HFFc6 (cell line): ENCODE data around the gene ROBO1. TPM values are rescaled to one million over a fixed set of nuclear protein-coding genes. Genes with fewer than 3 reads are reported as not detected.

ENCODE experiments used
- DNase-seq: peaks from one replicate; pipeline ENCODE4 v3.0.0-alpha.2; 2018
- H3K27ac Mint-ChIP-seq: 2 replicates; pipeline ENCODE4 v1.8.0; 2020; ENCODE audit warnings: mild to moderate bottlenecking, mixed read lengths
- H3K27me3 Mint-ChIP-seq: 2 replicates; pipeline ENCODE4 v1.8.0; 2021; ENCODE audit warnings: mild to moderate bottlenecking, moderate library complexity, mixed read lengths; ENCODE audit not compliant: insufficient read depth
- H3K36me3 Mint-ChIP-seq: 2 replicates; pipeline ENCODE4 v1.8.0; 2021; ENCODE audit warnings: low read depth, mixed read lengths
- H3K4me1 Mint-ChIP-seq: 2 replicates; pipeline ENCODE4 v1.8.0; 2020; ENCODE audit warnings: low read depth, mixed read lengths
- H3K4me3 Mint-ChIP-seq: 2 replicates; pipeline ENCODE4 v1.8.0; 2020; ENCODE audit warnings: mild to moderate bottlenecking, moderate library complexity, mixed read lengths
- H3K9me3 Mint-ChIP-seq: 2 replicates; pipeline ENCODE4 v1.8.0; 2020; ENCODE audit warnings: mild to moderate bottlenecking, mixed read lengths
- total RNA-seq, 6 experiments: library from RNA; stranded (reverse); fragmentation: NEBNext Ultra II Directional; extraction: Animal tissue kit (Norgen Biotek cat#: 25700); gene quantifications; 2 replicates in 1 of 6; 3 replicates in 5 of 6; pipeline ENCODE4 v1.2.3, GENCODE V29; 2021
- TF ChIP-seq, protein P1 (sequence below): fragments of 200-600 bp; sonication (generic); IDR thresholded peaks from 2 replicates; pipeline ENCODE4 v1.5.0; 2021; ENCODE audit warnings: antibody characterized with exemption, mild to moderate bottlenecking

ROBO1 gene
- total RNA-seq, 6 experiments from 2014 or later: 38.7 to 51.3 (median 41.7) TPM

DNA sequence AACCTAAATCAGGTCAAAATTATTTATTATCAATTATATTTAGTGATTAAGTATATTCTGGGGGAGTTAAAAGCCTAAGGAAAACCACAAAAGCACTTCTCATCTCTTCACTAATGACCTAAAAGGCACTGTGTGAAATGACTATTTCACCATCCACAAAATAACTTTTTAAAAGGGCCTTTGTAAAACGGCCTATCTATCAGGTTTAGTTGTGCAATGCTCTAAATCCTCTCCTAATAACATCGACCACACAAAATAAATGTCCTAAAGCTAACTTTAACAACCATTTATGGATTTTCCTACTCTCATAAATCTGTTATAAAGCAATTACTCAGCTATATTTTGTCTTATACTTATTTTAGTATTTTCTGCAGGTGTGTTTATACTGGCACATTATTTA lies 1066.3 kb downstream of the ROBO1 start:
- Mint-ChIP-seq H3K4me3 (no peak overlapping the region), H3K36me3 (no peaks in the 10 kb centered on the region), H3K27me3 (no peaks in the 10 kb centered on the region; the same call in 1 of the 2 replicates), H3K4me1 (peaks cover 10% of the 10 kb centered on the region), H3K27ac (no peak overlapping the region), H3K9me3 (no peaks in the 10 kb centered on the region)
- no peak for DNase-seq
- TF ChIP-seq, protein P1, sequence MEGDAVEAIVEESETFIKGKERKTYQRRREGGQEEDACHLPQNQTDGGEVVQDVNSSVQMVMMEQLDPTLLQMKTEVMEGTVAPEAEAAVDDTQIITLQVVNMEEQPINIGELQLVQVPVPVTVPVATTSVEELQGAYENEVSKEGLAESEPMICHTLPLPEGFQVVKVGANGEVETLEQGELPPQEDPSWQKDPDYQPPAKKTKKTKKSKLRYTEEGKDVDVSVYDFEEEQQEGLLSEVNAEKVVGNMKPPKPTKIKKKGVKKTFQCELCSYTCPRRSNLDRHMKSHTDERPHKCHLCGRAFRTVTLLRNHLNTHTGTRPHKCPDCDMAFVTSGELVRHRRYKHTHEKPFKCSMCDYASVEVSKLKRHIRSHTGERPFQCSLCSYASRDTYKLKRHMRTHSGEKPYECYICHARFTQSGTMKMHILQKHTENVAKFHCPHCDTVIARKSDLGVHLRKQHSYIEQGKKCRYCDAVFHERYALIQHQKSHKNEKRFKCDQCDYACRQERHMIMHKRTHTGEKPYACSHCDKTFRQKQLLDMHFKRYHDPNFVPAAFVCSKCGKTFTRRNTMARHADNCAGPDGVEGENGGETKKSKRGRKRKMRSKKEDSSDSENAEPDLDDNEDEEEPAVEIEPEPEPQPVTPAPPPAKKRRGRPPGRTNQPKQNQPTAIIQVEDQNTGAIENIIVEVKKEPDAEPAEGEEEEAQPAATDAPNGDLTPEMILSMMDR: no peak

- H3K27ac Mint-ChIP-seq: no peak overlapping the region
- H3K36me3 Mint-ChIP-seq: no peaks in the 10 kb centered on the region
- TF ChIP-seq, protein P1: no peak
- no peak for DNase-seq
- no peaks in the 10 kb centered on the region; the same call in 1 of the 2 replicates for H3K27me3 Mint-ChIP-seq
- no peak overlapping the region for H3K4me3 Mint-ChIP-seq
- H3K4me1 Mint-ChIP-seq: peaks cover 9% of the 10 kb centered on the region
- H3K9me3 Mint-ChIP-seq: no peaks in the 10 kb centered on the region
Measured at GRCh38 chr3:78698431-78698830, 1069.4 kb downstream of the ROBO1 start.

DNA sequence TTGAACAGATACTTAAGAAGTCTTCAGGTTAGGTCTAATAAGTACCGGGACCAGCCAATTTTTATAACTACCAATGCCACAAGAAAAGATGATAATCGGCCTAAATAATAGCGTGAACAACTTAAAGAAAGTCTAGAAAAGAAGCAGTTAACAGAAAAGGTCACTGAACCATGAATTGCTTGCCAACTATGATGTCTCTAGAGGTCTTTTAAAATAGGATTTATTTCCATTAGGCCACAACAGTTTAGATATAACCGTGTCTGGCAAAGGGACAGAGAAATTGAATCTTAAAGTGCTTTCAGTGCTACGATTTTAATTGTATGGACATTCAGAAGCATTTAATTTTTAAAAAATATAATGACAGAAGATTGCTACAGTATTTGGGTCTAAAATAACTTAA lies 1070.4 kb downstream of the ROBO1 start:
- Mint-ChIP-seq H3K27me3 (no peaks in the 10 kb centered on the region; the same call in 1 of the 2 replicates), H3K27ac (no peak overlapping the region), H3K9me3 (no peaks in the 10 kb centered on the region), H3K36me3 (no peaks in the 10 kb centered on the region), H3K4me3 (no peak overlapping the region), H3K4me1 (peaks cover 9% of the 10 kb centered on the region)
- DNase-seq: no peak
- TF ChIP-seq, protein P1: no peak

DNA sequence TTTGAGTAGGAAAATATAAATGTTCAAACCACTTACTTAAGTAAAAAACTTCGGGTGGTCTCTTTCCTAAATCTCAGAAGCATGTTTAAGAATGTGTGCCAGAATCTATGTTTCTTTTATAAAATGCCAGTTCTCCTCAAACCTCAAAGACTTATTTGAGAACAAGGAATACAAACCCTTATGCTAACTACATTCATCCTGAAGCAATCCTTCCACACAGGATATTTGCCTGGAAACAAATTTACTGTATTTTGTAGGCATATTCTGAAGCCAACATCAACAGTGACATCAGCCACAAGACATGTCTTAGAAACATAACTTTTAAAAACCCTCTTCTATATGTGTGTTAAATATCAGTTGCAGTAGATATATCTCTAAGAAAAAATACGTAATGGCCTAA lies 1077.0 kb downstream of the ROBO1 start:
- peak overlapping the region; percentile 34; the same call in 1 of the 2 replicates for H3K27ac Mint-ChIP-seq

DNA sequence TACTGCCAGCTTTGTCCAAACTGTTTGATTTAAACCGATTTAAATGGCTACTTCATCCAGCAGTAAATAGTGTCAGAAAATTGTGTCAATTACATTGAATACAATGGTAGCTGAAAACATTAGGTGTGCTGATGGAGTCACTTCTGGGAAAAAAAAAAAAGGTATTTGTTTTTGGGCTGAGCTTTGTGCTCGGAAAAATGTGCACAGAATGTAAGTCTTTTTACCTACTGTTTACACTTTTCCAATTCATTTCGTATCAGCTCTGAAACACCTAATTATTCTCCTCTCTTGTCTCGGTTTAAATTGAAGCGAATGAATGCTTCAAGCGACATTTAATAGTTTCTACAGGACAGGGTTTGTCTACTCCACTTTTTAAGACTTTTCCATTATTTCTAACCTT lies 1078.4 kb downstream of the ROBO1 start:
- Mint-ChIP-seq H3K36me3 (peaks cover 2% of the 10 kb centered on the region; the same call in 1 of the 2 replicates), H3K27ac (no peak overlapping the region), H3K9me3 (no peaks in the 10 kb centered on the region), H3K4me1 (peaks cover 13% of the 10 kb centered on the region), H3K4me3 (no peak overlapping the region), H3K27me3 (no peaks in the 10 kb centered on the region)
- no peak for DNase-seq
- TF ChIP-seq, protein P1: no peak

More for the DNA sequence above, 1077.0 kb downstream of the ROBO1 start:
- no peaks in the 10 kb centered on the region for H3K9me3 Mint-ChIP-seq
- TF ChIP-seq, protein P1: no peak
- no peaks in the 10 kb centered on the region for H3K27me3 Mint-ChIP-seq
- H3K4me1 Mint-ChIP-seq: peaks cover 13% of the 10 kb centered on the region
- H3K36me3 Mint-ChIP-seq: no peaks in the 10 kb centered on the region
- peak; percentile 22 for DNase-seq
- no peak overlapping the region for H3K4me3 Mint-ChIP-seq

DNA sequence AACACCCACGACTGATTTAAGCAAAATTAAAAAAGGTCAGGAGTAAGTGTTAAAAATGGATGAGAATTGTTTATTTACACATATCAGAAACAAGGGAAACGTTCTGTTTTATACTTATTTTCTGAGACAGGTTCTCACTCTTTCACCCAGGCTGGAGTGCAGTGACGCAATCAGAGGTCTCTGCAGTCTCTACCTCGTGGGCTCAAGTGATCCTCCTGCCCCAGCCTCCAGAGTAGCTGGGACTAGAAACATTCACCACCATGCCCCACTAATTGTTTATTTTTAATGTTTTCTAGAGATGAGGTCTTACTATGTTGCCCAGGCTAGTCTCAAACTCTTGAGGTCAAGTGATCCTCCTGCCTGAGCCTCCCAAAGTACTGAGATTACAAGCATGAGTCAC lies 1080.3 kb downstream of the ROBO1 start:
- H3K4me3 Mint-ChIP-seq: no peak overlapping the region
- peaks cover 13% of the 10 kb centered on the region for H3K4me1 Mint-ChIP-seq
- H3K27ac Mint-ChIP-seq: no peak overlapping the region
- H3K9me3 Mint-ChIP-seq: no peaks in the 10 kb centered on the region
- H3K36me3 Mint-ChIP-seq: peaks cover 5% of the 10 kb centered on the region; the same call in 1 of the 2 replicates
- no peak for DNase-seq
- TF ChIP-seq, protein P1: no peak
- no peaks in the 10 kb centered on the region for H3K27me3 Mint-ChIP-seq
